GM12878 (cell line): ENCODE data around the gene RASGRF2. TPM values are rescaled to one million over a fixed set of nuclear protein-coding genes. Genes with fewer than 3 reads are reported as not detected.

Experiments
- CBFB ChIP-seq: IDR thresholded peaks from 2 replicates; pipeline ENCODE4 v1.6.1; 2016; ENCODE audit warnings: antibody characterized with exemption, low read depth
- CBX3 ChIP-seq: fragments of 200-600 bp; sonication (generic); IDR thresholded peaks from 2 replicates; pipeline ENCODE4 v1.6.1; 2016; ENCODE audit warnings: low read depth, borderline replicate concordance
- CUX1 ChIP-seq: IDR thresholded peaks from 2 replicates; pipeline ENCODE4 v1.6.1; 2012; ENCODE audit warnings: improper control_type of control experiment, low read depth, low read length; ENCODE audit not compliant: insufficient replicate concordance
- HDAC6 ChIP-seq: fragments of 200-600 bp; sonication (generic); IDR thresholded peaks from one replicate; pipeline ENCODE4 v1.8.0; 2017; ENCODE audit warnings: antibody characterized with exemption; ENCODE audit not compliant: unreplicated experiment
- KAT2A ChIP-seq: conservative IDR thresholded peaks from 2 replicates; pipeline ENCODE4 v1.6.1; 2011; ENCODE audit warnings: low read depth, low read length; ENCODE audit not compliant: control insufficient read depth
- MEF2B ChIP-seq: fragments of 450-650 bp; IDR thresholded peaks from 2 replicates; pipeline ENCODE4 v1.6.1; 2018; ENCODE audit warnings: mild to moderate bottlenecking, moderate library complexity; ENCODE audit not compliant: partially characterized antibody, poor library complexity, severe bottlenecking
- NFIC ChIP-seq: IDR thresholded peaks from 2 replicates; pipeline ENCODE4 v1.6.1; 2012; ENCODE audit warnings: low read depth, mild to moderate bottlenecking, inconsistent platforms, low read length, moderate library complexity
- PAX5 ChIP-seq: IDR thresholded peaks from 2 replicates; pipeline ENCODE4 v1.6.1; 2011; ENCODE audit warnings: low read depth, low read length, borderline replicate concordance
- POLR2AphosphoS2 ChIP-seq: IDR thresholded peaks from 2 replicates; pipeline ENCODE4 v1.6.1; 2011; ENCODE audit warnings: low read depth, mild to moderate bottlenecking, low read length, improper control_type of control experiment, moderate library complexity
- POU2F2 ChIP-seq: IDR thresholded peaks from 3 replicates; pipeline ENCODE4 v1.6.1; 2011; ENCODE audit warnings: low read depth, mild to moderate bottlenecking, low read length, borderline replicate concordance
- RCOR1 ChIP-seq: conservative IDR thresholded peaks from 2 replicates; pipeline ENCODE4 v1.6.1; 2012; ENCODE audit warnings: low read depth, low read length, improper control_type of control experiment
- RELB ChIP-seq: fragments of 450-650 bp; IDR thresholded peaks from 2 replicates; pipeline ENCODE4 v1.6.1; 2017; ENCODE audit warnings: low read depth, mild to moderate bottlenecking, moderate library complexity
- SMC3 ChIP-seq: IDR thresholded peaks from 2 replicates; pipeline ENCODE4 v1.6.1; 2011; ENCODE audit warnings: low read length, improper control_type of control experiment, borderline replicate concordance
- STAT1 ChIP-seq: fragments of 450-650 bp; conservative IDR thresholded peaks from 2 replicates; pipeline ENCODE4 v1.6.1; 2014; ENCODE audit warnings: antibody characterized with exemption, mild to moderate bottlenecking
- SUZ12 ChIP-seq: fragments of 200-600 bp; sonication (generic); IDR thresholded peaks from one replicate; pipeline ENCODE4 v1.6.1; 2018; ENCODE audit warnings: antibody characterized with exemption, mild to moderate bottlenecking; ENCODE audit not compliant: unreplicated experiment
- TCF3 ChIP-seq: IDR thresholded peaks from 2 replicates; pipeline ENCODE4 v1.6.1; 2012; ENCODE audit warnings: low read depth, mild to moderate bottlenecking, low read length, borderline replicate concordance; ENCODE audit not compliant: insufficient read depth
- USF2 ChIP-seq: IDR thresholded peaks from 2 replicates; pipeline ENCODE4 v1.6.1; 2011; ENCODE audit warnings: low read depth, low read length, improper control_type of control experiment, borderline replicate concordance
- ZNF592 ChIP-seq: fragments of 450-650 bp; IDR thresholded peaks from 2 replicates; pipeline ENCODE4 v1.6.1; 2017; ENCODE audit warnings: mild to moderate bottlenecking, moderate library complexity
- polyA plus RNA-seq, 11 experiments: library from polyadenylated mRNA; depleted of rRNA in 4 of 11; unstranded in 6 of 11; stranded (reverse) in 5 of 11; fragments of >200 nt; fragmentation: Nextera tagmentation in 4 of 11; fragmentation: Illumina TruSeq in 1 of 11; extraction: Ambion mirVana in 4 of 11; extraction: Trizol in 1 of 11; gene quantifications; 1 replicate in 1 of 11; 2 replicates in 10 of 11; pipeline versions ENCODE4 v1.2.1 to v1.2.3, GENCODE V29; 2011 to 2016; ENCODE audit warnings: inconsistent platforms in 2 of 11, missing spikeins in 2 of 11, low read depth in 1 of 11
- total RNA-seq, 4 experiments: library from RNA; depleted of rRNA in 3 of 4; stranded (reverse); fragments of >200 nt in 3 of 4; fragmentation: Illumina TruSeq in 1 of 4; extraction: Trizol in 1 of 4; gene quantifications; 2 replicates each; pipeline versions ENCODE4 v1.2.1 to v1.2.3, GENCODE V29; 2013 to 2021

Gene RASGRF2
- total and polyA plus RNA-seq, 10 of the 15 experiments (the other 5 are each of a cell fraction or from before 2014, with no cell fraction given): 0.05 to 0.24 (median 0.07) TPM

- TF ChIP-seq CUX1: no peak
- no peak for TF ChIP-seq POLR2AphosphoS2
- no peak for TF ChIP-seq KAT2A
- no peak for TF ChIP-seq STAT1
- TF ChIP-seq USF2: no peak
- no peak for TF ChIP-seq ZNF592
- no peak for TF ChIP-seq MEF2B
- no peak for TF ChIP-seq CBFB
- TF ChIP-seq SMC3: no peak
- TF ChIP-seq RCOR1: no peak
- peak; percentile 68; the same call in 1 of the 3 replicates for TF ChIP-seq POU2F2
- TF ChIP-seq HDAC6: no peak
- TF ChIP-seq SUZ12: no peak
- TF ChIP-seq CBX3: no peak
- TF ChIP-seq NFIC: peak; percentile 57; the same call in 1 of the 2 replicates
- TF ChIP-seq TCF3: no peak
- peak; percentile 39; the same call in 1 of the 2 replicates for TF ChIP-seq PAX5
- TF ChIP-seq RELB: no peak
Observed at GRCh38 chr5:81212211-81212751, 252.1 kb downstream of the RASGRF2 start (continued).
